ENCODE data around the gene AJAP1.

- TF ChIP-seq FOXM1 (IDR thresholded peaks at IDR 0.05; ENCODE audit: low read depth, low read length): no peak
- no peak for TF ChIP-seq PML (IDR thresholded peaks at IDR 0.05; ENCODE audit: low read length)
- no peak for TF ChIP-seq ZBTB11 (CRISPR knock-in tag; IDR thresholded peaks at IDR 0.05)
- no peak for TF ChIP-seq CTCF (IDR thresholded peaks at IDR 0.05 in 2 of 3, conservative IDR thresholded peaks at IDR 0.05 in 1 of 3; ENCODE audit: control insufficient read depth in 2 of 3, extremely low read depth in 1 of 3, insufficient read depth in 1 of 3, low read depth in 3 of 3, low read length in 3 of 3)
- no peak for TF ChIP-seq EZH2 (IDR thresholded peaks at IDR 0.05; ENCODE audit: borderline replicate concordance, control insufficient read depth, low read depth, low read length)
- no peak for TF ChIP-seq CEBPB (IDR thresholded peaks at IDR 0.05; ENCODE audit: borderline replicate concordance in 1 of 2, low read depth in 2 of 2, low read length in 2 of 2)
- no peak for TF ChIP-seq EP300 (IDR thresholded peaks at IDR 0.05; ENCODE audit: borderline replicate concordance in 1 of 2, control insufficient read depth in 1 of 2, low read depth in 2 of 2, low read length in 2 of 2)
Measured at GRCh38 chr1:4771267-4771666, 116.9 kb downstream of the AJAP1 start.
